NCI-H446 treated with DMSO at 0.1 percent for 48 hours (cell line): ENCODE measurements around the gene SLC38A8.

Experiments
- DNase-seq: peaks from one replicate; lab custom pipeline; 2025; lab: John Stamatoyannopoulos, UW

Gene SLC38A8

DNA sequence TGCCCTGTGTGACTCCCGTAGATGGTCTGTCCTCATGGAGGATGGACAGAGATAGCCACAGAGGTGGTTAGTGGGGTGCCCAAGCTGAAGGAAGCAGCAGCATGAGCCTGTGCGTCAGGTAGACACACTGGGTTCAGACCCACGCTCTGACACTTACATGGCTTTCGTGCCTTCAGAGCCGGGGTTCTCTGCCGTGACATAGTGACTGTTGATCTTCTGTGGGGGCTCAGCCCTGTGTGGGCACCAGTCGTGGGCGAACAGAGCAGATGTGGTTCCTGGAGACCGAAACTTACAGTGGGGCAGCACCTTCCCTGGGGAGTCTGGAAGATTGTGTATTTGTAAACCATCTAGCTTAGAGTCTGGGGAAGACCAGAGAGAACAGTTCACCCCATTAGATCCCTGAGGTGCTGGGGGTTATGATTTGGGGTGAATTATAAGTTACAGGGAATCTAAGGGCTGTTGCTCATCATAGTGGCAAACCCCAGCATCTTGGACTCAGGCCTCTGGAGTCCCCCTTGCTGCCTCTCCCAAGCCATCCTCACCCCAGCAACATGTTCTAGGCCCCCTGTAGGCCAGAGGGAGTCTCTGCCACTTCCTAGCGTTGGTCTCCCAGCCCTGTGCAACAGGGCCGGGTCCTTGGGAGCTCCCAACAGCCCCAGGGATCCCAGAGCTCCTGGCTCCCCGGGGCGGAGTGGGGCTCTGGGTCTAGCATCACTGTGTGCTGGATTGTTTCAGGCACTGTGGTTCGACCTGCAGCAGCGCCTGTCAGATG lies 45.9 kb downstream of the SLC38A8 start:
- no peak for DNase-seq

DNA sequence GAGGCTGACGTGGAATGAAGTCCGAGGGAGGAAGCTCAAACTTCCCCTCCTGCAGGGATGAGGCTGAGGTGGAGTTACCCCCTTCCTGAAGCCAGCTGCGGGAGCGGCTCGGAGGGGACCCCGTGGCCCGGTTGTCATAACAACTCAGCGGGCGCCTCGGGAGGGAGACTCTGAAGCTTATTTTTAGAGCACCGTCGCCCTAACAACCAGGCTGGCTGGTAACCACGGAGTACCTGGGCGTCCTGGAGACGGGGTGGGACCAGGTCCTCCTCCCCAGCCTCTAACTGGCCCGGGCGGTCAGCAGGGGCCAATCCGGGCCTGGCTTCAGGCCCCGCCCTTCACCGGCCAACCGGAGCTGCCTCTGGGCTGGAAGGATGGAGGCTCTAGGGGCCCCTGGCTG lies 46.8 kb downstream of the SLC38A8 start:
- DNase-seq = no peak

DNA sequence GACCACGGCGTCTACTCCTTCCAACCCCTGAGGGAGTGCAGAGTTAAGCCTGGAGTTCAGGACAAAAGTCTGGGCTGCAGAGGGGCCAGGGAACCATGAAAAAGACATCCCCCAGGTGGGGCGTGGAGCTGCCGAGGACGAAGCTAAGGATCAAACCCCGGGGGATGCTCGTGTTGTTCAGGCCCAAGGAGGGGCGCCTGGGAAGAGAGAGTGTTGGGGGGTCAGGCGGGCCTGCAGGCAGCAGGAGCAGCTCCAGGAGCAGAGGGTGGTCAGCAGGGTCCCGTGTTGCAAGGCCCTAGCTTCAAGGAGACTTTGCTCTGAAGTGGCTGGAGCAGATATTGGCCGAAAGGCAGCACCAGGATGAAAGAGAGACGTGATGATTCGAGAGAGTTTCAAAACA lies 47.9 kb downstream of the SLC38A8 start:
- no peak for DNase-seq

DNA sequence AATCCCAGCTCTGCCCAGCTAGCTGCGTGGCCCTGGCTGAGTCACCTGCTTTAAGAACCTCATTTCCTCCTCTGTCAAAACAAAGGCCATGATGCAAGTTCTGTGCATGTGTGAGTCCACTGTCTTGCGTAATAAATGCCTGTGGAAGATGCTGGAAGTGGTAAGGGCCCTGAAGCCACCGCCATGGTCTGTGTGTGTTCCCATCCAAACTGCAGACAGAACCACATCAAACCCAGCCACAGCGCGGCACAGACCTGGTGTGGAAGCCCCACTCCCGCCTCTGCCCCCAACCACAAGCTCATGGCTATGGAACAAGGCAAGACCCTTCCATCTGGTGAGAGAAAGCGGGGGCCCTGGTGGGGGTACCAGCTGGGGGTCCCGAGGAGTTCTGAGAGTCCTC lies 48.5 kb downstream of the SLC38A8 start:
- no peak for DNase-seq

DNA sequence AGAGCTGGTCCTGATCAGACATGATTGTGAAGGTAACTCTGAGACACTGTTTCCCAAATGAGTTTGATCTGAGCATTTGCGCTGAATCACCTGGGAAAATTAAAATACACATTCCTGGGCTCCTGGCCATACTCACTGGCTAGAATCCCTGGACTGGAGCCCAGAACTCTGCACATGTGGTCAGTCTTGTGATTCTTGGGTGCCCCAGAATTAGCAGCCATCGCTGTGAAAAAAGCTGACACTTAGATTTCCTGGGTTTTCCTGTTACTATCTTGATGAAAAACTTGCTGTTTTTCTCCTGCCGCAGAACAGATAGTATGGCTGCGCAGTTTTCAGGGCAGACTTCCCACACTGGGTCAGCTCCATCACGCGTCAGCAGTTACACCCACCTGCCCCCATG lies 50.0 kb downstream of the SLC38A8 start:
- DNase-seq = no peak

GRCh38 chr16:83990492-83990891 lies 52.1 kb downstream of the SLC38A8 start:
- DNase-seq = no peak

GRCh38 chr16:83989300-83989699 lies 53.3 kb downstream of the SLC38A8 start:
- DNase-seq = no peak

DNA sequence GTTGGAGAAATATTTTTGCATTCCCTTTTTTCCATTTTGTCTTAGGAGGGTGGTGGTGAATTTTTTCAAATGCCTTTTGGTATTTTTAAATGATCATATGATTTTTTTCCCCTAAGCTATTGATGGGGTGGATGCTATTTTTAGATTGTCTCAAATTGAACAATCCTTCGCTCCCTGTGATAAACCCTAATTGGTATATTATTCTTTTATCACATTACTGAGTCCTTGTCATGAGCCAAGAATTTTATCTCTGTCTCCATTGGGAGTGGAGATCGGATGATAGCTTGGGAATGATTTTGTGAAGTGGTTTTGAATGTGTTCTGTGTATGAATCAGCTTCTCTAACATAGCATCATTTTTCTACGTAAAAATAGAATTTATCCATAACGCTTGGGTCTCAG lies 59.1 kb downstream of the SLC38A8 start:
- no peak for DNase-seq

DNA sequence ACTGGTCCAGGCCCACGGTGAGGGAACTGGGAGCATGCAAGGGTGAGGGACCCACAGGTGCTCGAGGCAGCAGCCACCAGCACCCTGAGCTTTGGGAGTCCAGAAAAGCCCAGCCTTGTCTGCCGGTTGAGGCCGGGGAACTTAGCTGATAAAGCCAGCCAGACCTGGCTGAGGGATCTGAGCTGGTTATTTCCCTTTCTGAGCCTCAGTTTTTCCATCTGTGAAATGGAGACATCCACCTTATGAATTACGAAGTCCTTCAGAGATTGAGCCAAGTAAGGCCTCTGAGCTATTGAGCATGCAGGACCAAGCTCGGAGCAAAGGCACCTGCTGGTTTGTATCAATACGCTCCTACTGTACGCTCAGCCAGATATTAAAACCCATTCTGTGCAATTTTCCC lies 60.8 kb downstream of the SLC38A8 start:
- DNase-seq = no peak

DNA sequence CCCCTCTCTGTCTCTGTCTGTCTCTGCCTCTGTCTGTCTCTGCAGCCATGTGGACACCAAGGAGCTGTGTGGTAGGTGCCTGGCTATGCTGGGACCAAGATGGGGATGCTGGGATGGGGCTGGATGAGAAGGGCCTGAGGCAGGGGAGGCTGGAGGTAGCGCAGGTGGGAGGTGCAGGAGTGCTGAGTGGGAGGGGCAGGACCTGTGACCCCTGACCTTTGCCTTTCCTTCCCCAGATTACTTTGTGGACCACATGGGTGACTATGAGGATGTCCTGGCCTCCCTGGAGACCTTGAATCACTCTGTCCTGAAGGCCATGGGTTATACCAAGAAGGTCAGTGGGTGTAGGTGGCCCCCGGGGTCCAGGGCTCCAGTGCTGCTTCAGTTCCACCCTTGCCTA lies 61.8 kb downstream of the SLC38A8 start:
- DNase-seq = no peak

GRCh38 chr16:83979441-83979840 lies 63.2 kb downstream of the SLC38A8 start:
- DNase-seq = no peak

GRCh38 chr16:83978401-83978904 lies 64.1 kb downstream of the SLC38A8 start:
- DNase-seq = no peak

DNA sequence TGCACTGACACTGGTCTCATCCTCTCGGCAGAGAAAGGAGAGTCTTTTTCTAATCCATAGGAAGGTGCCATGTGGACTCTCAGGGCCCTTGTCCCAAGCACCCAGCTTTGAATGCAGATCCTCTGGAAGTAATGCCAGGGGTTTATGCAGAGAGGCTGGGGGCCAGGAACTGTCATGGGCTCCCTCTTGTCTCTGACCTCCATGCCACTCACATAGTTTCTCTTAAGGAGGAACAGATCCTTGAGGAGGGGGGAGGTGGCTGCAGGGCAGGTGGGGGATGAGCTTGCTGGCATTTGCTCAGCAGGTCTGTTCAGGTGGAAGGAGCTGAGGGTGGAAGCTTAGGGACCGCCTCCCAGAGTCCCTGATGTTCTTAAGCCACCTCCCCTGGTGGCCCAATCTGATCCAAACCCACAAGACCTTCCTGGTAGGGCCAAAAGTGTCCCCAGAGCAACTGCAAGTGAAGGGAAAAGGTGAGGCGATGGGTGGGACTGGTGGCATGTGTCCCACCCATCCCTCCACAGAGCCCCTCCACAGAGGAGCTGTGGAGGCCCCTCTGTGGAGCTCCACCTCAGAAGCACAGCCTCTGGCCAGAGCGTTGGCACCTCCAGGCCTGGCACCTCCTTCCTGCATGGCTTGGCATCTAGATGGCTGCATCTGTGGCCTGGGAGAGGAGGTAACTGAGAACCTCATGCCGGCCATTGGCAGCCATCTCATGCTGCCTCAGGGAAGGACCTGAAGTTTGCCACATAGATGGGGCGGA lies 65.4 kb downstream of the SLC38A8 start:
- DNase-seq = no peak

DNA sequence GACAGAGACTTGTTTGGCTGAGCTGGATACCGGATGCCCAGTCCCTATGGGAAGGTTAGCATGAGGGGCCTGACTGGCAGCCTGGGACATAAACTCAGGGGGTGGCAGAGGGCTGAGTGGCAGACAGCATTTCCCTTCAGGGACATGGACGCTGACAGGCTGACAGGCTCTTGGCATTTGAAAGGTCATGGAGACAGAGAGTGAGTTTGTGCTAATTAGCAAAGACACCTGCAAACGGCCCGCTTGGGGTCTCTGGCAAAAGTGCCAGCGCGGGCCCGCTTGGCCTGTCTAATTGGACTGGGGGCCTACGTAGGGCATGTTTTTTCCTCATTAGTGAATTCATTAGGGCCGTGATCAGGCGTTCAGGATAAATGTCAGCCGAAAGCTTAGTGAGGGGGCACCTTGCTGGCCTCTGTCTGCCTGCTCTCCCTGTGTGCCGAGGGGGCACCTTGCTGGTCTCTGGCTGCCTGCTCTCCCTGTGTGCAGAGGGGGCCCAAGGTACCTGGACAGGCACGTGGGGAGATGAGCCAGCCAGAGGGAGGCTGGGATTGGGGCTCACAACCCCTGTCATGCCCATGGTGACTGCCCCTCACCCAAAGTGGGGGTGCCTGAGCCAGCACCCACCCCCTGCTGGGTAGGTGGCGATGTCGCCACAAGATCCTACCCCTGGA lies 66.9 kb downstream of the SLC38A8 start:
- DNase-seq = no peak

DNA sequence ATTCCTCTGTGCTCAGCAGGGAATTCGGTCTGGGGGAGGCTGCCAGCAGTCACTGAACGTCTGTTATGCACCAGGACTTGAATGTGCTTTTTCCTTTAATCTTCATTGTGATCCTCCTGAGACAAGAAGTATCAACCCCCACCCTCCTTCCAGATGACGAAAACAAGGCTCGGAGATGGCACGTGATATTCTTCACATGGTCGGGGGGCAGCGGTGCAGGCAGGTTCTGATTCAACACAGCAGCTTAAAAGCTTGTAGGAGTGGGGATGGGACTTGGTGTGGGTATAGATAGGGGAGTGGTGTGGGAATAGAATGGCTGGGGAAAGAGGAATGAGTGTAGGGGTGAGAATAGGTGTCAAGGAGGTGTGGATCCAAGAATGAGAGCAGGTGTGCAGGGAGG lies 68.1 kb downstream of the SLC38A8 start:
- no peak for DNase-seq

DNA sequence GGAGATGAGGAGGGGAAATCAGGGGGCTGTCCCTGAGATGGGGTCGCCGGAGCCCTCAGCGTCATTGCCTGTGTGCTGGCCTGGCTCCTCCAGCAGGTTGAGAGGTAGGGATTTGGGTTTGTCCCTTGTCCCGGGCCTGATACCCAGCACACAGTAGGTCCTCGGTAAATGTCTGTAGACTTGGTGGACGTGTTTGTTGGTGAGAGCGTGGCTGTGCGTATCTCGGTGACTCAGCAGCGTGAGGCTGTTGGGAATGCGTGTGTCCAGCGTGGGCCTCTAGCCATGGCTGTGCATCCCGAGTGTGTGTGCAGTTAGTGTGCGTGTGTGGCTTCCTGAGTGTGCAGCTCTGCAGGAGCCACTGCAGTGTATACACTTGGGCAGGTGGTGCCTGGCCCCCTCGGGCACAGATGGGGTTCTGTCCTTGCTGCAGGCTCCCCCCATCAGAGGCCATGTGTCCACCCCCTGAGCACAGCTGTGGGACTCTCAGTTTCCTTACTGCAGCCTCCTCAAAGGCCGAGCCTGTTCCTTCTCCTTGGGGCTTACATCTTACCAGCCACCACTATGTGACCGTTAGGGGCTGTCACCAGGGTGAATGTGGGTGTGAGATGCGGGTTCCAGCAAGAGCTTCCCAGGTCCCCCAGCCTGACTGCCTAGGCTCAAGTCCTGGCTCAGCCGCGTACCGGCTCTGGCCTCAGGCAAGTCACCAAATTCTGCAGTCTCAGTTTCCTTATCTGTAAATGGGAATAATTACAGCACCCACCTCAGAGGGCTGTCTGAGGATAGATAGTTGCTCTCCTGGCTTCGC lies 68.8 kb downstream of the SLC38A8 start:
- DNase-seq = no peak

DNA sequence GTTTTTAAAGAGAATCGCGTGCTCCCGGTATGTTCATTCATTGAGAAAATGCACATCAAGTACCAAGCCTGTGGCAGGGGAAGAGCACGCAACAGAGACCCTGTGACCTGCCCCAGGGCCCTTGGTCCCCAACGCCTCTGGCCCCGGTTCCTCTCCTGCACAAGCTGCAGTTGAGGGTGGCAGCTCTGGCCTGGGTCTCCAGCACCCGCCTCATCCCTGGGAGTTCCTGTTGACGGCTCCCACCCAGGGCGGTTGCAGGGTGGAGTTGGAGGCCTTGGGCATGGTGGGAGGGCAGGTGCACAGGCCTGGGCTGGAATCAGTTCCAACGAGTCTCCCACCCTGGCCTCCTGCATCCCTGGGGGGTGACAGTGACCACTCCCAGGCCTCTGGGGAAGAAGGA lies 69.5 kb downstream of the SLC38A8 start:
- no peak for DNase-seq

DNA sequence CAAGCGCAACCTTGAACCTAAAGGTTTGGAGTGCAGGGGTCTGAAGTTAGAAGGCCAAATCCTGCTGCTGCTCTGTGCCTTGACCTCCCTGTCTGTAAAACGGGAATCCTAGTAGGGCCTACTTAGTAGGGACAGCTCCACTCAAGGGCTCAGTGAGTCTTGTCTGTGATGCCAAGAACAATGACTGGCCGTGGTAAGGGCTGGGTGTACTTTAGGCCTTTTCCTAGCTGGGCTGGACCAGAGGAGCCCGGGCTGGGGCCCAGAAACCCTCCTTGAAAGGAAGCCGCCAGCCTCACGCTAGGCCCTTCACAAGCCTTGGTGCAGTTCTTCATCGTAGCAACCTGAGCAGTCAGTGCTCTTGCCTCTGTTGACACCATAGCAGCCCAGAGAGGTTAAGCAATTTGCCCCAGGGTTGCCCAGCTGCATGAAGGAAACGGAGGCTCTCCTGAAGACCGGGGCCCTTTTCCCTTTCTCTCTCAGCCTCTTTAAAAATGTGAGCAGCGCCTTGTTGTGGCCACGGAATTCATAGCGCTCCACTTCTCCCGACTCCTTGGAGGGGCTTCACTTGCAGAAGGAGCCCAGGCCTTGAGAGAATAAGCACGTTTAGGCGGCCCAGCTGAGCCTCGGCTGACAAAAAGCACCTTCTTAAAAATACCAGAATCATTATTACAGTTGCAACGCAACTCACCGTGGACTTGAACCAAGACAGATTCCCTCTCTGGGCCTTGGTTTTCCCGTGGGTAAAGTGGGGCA lies 70.2 kb downstream of the SLC38A8 start:
- no peak for DNase-seq

- no peak for DNase-seq
These were observed 71.1 kb downstream of the SLC38A8 start for GRCh38 chr16:83971165-83972130.

GRCh38 chr16:83970430-83970815 lies 72.2 kb downstream of the SLC38A8 start:
- no peak for DNase-seq
